Lower leg skin (tissue), 3 donors: ENCODE data around the gene GRM8.

Experiments used
- CTCF ChIP-seq, 3 donors: fragments of 450-650 bp; IDR thresholded peaks; one replicate each; pipeline ENCODE4 v1.5.1; 2016; ENCODE audit warnings: antibody characterized with exemption in 3 of 3, mild to moderate bottlenecking in 3 of 3, moderate library complexity in 2 of 3
- POLR2A ChIP-seq, 2 donors: fragments of 450-650 bp; IDR thresholded peaks; one replicate each; pipeline ENCODE4 v1.6.1; 2016 to 2017; ENCODE audit warnings: antibody characterized with exemption in 2 of 2, mild to moderate bottlenecking in 1 of 2, moderate library complexity in 1 of 2

- no peak for TF ChIP-seq CTCF (IDR thresholded peaks at IDR 0.05)
- no peak for TF ChIP-seq POLR2A (IDR thresholded peaks at IDR 0.05)
These were observed 433.6 kb downstream of the GRM8 start for GRCh38 chr7:126819197-126819484.
